ENCODE measurements around the gene PAX6.

DNA sequence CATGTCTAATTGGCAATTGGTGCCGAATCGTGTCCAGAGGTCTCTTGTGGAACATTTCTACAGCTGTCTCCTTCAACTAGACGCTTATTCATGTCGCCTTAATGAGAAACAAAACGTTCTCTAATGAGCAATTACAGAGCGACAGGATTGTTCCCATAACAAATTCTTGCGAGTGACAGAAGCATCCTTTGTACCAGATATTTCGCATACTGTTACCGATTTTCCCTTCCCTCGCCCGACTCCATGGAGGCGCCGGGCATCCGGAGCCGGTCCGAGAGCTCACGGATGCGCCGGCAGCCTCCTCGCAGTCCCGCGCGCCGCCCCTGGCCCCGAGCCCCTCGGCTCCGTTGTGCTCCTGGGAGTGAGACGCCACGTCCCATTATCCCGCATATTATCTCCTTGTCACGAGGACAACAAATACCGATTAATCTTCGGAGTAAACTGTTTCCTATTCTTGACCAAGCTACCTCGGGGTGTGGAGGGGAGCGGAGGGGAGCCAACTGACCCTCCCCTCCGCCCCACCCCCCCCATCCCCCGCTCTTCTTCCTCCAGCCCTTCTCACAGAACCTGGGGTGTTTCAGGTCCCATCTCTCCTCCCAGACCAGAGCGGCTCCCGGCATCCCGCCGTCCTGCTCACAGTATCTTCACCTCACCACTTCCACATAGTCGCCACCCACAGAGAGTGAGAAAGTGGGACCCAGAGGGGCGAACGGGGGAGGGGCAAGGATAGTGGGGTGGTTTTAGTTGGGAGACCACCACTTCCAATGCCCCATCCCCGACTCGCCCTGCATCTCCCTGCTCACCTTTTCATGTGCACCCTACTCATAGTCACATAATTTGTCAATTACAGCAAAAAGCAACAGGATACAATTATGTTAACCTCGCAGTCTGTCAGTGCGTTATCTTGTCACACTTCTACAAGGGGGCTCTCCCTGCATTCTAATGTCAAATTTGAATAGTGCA is 11.4 kb downstream of the PAX6 start:
- TF ChIP-seq, protein P1, sequence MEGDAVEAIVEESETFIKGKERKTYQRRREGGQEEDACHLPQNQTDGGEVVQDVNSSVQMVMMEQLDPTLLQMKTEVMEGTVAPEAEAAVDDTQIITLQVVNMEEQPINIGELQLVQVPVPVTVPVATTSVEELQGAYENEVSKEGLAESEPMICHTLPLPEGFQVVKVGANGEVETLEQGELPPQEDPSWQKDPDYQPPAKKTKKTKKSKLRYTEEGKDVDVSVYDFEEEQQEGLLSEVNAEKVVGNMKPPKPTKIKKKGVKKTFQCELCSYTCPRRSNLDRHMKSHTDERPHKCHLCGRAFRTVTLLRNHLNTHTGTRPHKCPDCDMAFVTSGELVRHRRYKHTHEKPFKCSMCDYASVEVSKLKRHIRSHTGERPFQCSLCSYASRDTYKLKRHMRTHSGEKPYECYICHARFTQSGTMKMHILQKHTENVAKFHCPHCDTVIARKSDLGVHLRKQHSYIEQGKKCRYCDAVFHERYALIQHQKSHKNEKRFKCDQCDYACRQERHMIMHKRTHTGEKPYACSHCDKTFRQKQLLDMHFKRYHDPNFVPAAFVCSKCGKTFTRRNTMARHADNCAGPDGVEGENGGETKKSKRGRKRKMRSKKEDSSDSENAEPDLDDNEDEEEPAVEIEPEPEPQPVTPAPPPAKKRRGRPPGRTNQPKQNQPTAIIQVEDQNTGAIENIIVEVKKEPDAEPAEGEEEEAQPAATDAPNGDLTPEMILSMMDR (conservative IDR thresholded peaks at IDR 0.05; ENCODE audit: low read depth, low read length) = no peak
- TF ChIP-seq EZH2 (IDR thresholded peaks at IDR 0.05; ENCODE audit: borderline replicate concordance, low read depth, low read length, poor library complexity, severe bottlenecking) = no peak
